H1 (cell line): ENCODE results near the gene DENND11. TPM values are rescaled to one million over a fixed set of nuclear protein-coding genes. Genes with fewer than 3 reads are reported as not detected.

Source experiments
- CTCF ChIA-PET: fragments of 300-600 bp; sonication (Branson Sonifier 250); formaldehyde crosslinking; loops from one replicate; lab custom pipeline; 2021; ENCODE audit not compliant: partially characterized antibody; lab: Charles Lee
- POLR2A ChIA-PET: fragments of 300-600 bp; sonication (Branson Sonifier 250); formaldehyde crosslinking; loops from one replicate; lab custom pipeline; 2021; ENCODE audit warnings: inconsistent platforms; ENCODE audit not compliant: partially characterized antibody; lab: Charles Lee
- DNase-seq, 2 experiments: peaks; one replicate each; pipeline versions ENCODE4 v3.0.0 to v3.0.0-alpha.2; 2010 to 2022; ENCODE audit warnings: low spot score in 2 of 2, low read depth in 1 of 2, mixed read lengths in 1 of 2
- FAIRE-seq: peaks from 2 replicates; lab custom pipeline; 2011; peaks lifted over from hg19 to GRCh38; lab: Jason Lieb, UNC
- H2AFZ ChIP-seq: 2 replicates; pipeline ENCODE4 v1.8.1; 2012; ENCODE audit warnings: low read length, inconsistent platforms
- H2AK5ac ChIP-seq: 2 replicates; pipeline ENCODE4 v1.6.1; 2013; ENCODE audit warnings: low read depth, low read length
- H2BK120ac ChIP-seq: replicated peaks from 2 replicates; pipeline ENCODE3; 2013; ENCODE audit warnings: low read depth, low read length, inconsistent platforms
- H2BK12ac ChIP-seq: 2 replicates; pipeline ENCODE4 v1.6.1; 2013; ENCODE audit warnings: low read depth, low read length
- H2BK15ac ChIP-seq: 2 replicates; pipeline ENCODE4 v1.6.1; 2013; ENCODE audit warnings: low read length
- H2BK20ac ChIP-seq: 2 replicates; pipeline ENCODE4 v1.6.1; 2013; ENCODE audit warnings: low read length
- H2BK5ac ChIP-seq: 2 replicates; pipeline ENCODE4 v1.6.1; 2013; ENCODE audit warnings: low read depth, low read length
- H3K14ac ChIP-seq: 2 replicates; pipeline ENCODE4 v1.6.1; 2013; ENCODE audit warnings: inconsistent platforms; ENCODE audit not compliant: insufficient read length
- H3K18ac ChIP-seq: 2 replicates; pipeline ENCODE4 v1.6.1; 2013; ENCODE audit warnings: low read length; ENCODE audit errors: extremely low read depth
- H3K23ac ChIP-seq: 2 replicates; pipeline ENCODE4 v1.6.1; 2013; ENCODE audit warnings: inconsistent platforms; ENCODE audit not compliant: insufficient read length
- H3K23me2 ChIP-seq: 2 replicates; pipeline ENCODE4 v1.6.1; 2013; ENCODE audit warnings: low read depth, low read length
- H3K27ac ChIP-seq: 2 replicates; pipeline ENCODE4 v1.6.1; 2011; ENCODE audit warnings: low read depth, low read length, inconsistent platforms
- H3K27me3 ChIP-seq, 4 experiments: replicated peaks in 1 of 4; 1 replicate in 1 of 4; 2 replicates in 3 of 4; pipeline versions ENCODE4 v1.6.1 to v1.8.1; 2011 to 2013; ENCODE audit warnings: low read length in 3 of 4, mild to moderate bottlenecking in 3 of 4, inconsistent platforms in 2 of 4, mixed read lengths in 2 of 4, moderate library complexity in 1 of 4; ENCODE audit not compliant: control insufficient read depth in 3 of 4, insufficient read depth in 3 of 4; ENCODE audit errors: extremely low read depth in 1 of 4
- H3K36me3 ChIP-seq, 4 experiments: 2 replicates each; pipeline versions ENCODE4 v1.6.1 to v1.8.1; 2011 to 2013; ENCODE audit warnings: mild to moderate bottlenecking in 4 of 4, low read length in 3 of 4, moderate library complexity in 2 of 4, control low read depth in 1 of 4, inconsistent platforms in 1 of 4; ENCODE audit not compliant: insufficient read depth in 4 of 4, control insufficient read depth in 2 of 4
- H3K4ac ChIP-seq: replicated peaks from 2 replicates; pipeline ENCODE3; 2013; ENCODE audit warnings: low read length, low read depth, mixed read lengths, inconsistent platforms; ENCODE audit not compliant: insufficient read length
- H3K4me1 ChIP-seq, 4 experiments: replicated peaks in 1 of 4; 1 replicate in 1 of 4; 2 replicates in 3 of 4; pipeline versions ENCODE4 v1.6.1 to v1.8.1; 2011 to 2013; ENCODE audit warnings: low read length in 3 of 4, inconsistent platforms in 2 of 4, mixed read lengths in 1 of 4; ENCODE audit not compliant: insufficient read depth in 4 of 4, control insufficient read depth in 3 of 4
- H3K4me2 ChIP-seq, 2 experiments: 2 replicates each; pipeline versions ENCODE4 v1.6.1 to v1.8.1; 2011 to 2013; ENCODE audit warnings: low read depth in 2 of 2, low read length in 2 of 2, control low read depth in 1 of 2, inconsistent platforms in 1 of 2, mild to moderate bottlenecking in 1 of 2; ENCODE audit not compliant: insufficient read depth in 1 of 2
- H3K4me3 ChIP-seq, 4 experiments: fragments of 200-600, 300-600 bp in 1 of 4; sonication (generic), shearing (Covaris generic), sonication (Bioruptor Twin) in 1 of 4; 2 replicates each; pipeline versions ENCODE4 v1.5.1 to v1.8.1; 2011 to 2016; ENCODE audit warnings: low read length in 4 of 4, low read depth in 3 of 4, control low read depth in 2 of 4, inconsistent platforms in 2 of 4, mild to moderate bottlenecking in 2 of 4, mixed read lengths in 1 of 4, moderate library complexity in 1 of 4; ENCODE audit not compliant: insufficient read depth in 2 of 4; ENCODE audit errors: extremely low read depth in 1 of 4
- H3K56ac ChIP-seq: replicated peaks from 2 replicates; pipeline ENCODE3; 2013; ENCODE audit warnings: low read depth, mild to moderate bottlenecking, mixed read lengths, low read length, inconsistent platforms; ENCODE audit not compliant: insufficient read length
- H3K79me1 ChIP-seq: 2 replicates; pipeline ENCODE4 v1.6.1; 2013; ENCODE audit warnings: low read depth, low read length, control low read depth
- H3K79me2 ChIP-seq, 2 experiments: 2 replicates each; pipeline versions ENCODE4 v1.6.1 to v1.8.1; 2012 to 2013; ENCODE audit warnings: low read length in 2 of 2, mild to moderate bottlenecking in 2 of 2, inconsistent platforms in 1 of 2; ENCODE audit not compliant: insufficient read depth in 2 of 2, control insufficient read depth in 1 of 2
- H3K9ac ChIP-seq, 4 experiments: replicated peaks in 1 of 4; 1 replicate in 1 of 4; 2 replicates in 3 of 4; pipeline versions ENCODE4 v1.6.1 to v1.8.1; 2011 to 2013; ENCODE audit warnings: low read depth in 3 of 4, low read length in 3 of 4, control low read depth in 2 of 4, mild to moderate bottlenecking in 2 of 4, moderate library complexity in 2 of 4, inconsistent platforms in 1 of 4; ENCODE audit errors: extremely low read depth in 1 of 4
- H3K9me3 ChIP-seq, 2 experiments: 2 replicates each; pipeline versions ENCODE4 v1.6.1 to v1.8.1; 2012 to 2013; ENCODE audit warnings: mild to moderate bottlenecking in 2 of 2, moderate library complexity in 2 of 2, control low read depth in 1 of 2, inconsistent platforms in 1 of 2, low read depth in 1 of 2, low read length in 1 of 2, mixed read lengths in 1 of 2; ENCODE audit not compliant: insufficient read depth in 2 of 2
- H4K20me1 ChIP-seq, 2 experiments: replicated peaks in 1 of 2; 2 replicates each; pipeline versions ENCODE3 to v1.8.1; 2011 to 2013; ENCODE audit warnings: inconsistent platforms in 2 of 2, low read length in 2 of 2, mild to moderate bottlenecking in 1 of 2; ENCODE audit not compliant: insufficient read depth in 2 of 2, control insufficient read depth in 1 of 2
- H4K5ac ChIP-seq: 2 replicates; pipeline ENCODE4 v1.6.1; 2013; ENCODE audit warnings: low read length, low read depth, mixed read lengths, inconsistent platforms; ENCODE audit not compliant: insufficient read length
- H4K8ac ChIP-seq: 2 replicates; pipeline ENCODE4 v1.8.0; 2013; ENCODE audit warnings: mild to moderate bottlenecking, moderate library complexity, low read length, inconsistent platforms; ENCODE audit not compliant: insufficient read depth; ENCODE audit errors: extremely low read depth
- H4K91ac ChIP-seq: replicated peaks from 2 replicates; pipeline ENCODE3; 2013; ENCODE audit warnings: low read length, mixed read lengths, inconsistent platforms; ENCODE audit not compliant: insufficient read length
- BACH1 ChIP-seq: IDR thresholded peaks from 2 replicates; pipeline ENCODE4 v1.6.1; 2012; ENCODE audit warnings: low read length, improper control_type of control experiment
- BRCA1 ChIP-seq: IDR thresholded peaks from 2 replicates; pipeline ENCODE4 v1.6.1; 2012; ENCODE audit warnings: low read depth, low read length, improper control_type of control experiment
- CBX5 ChIP-seq: fragments of 300-800, 300-1000 bp; sonication (generic); IDR thresholded peaks from 2 replicates; pipeline ENCODE4 v1.7.1; 2016; ENCODE audit warnings: antibody characterized with exemption, low read length, low read depth
- EP300 ChIP-seq, 2 experiments: IDR thresholded peaks; 1 replicate in 1 of 2; 2 replicates in 1 of 2; pipeline ENCODE4 v1.6.1; 2011 to 2012; ENCODE audit warnings: low read depth in 2 of 2, low read length in 2 of 2, mild to moderate bottlenecking in 2 of 2, borderline replicate concordance in 1 of 2, inconsistent platforms in 1 of 2, moderate library complexity in 1 of 2
- EZH2 ChIP-seq: fragments of 200-600 bp; sonication (generic); IDR thresholded peaks from 2 replicates; pipeline ENCODE4 v1.7.1; 2012; ENCODE audit warnings: low read depth, mild to moderate bottlenecking, moderate library complexity, low read length, inconsistent platforms; ENCODE audit not compliant: severe bottlenecking
- FOSL1 ChIP-seq: IDR thresholded peaks from 2 replicates; pipeline ENCODE4 v1.6.1; 2011; ENCODE audit warnings: mild to moderate bottlenecking, low read depth, low read length, moderate library complexity; ENCODE audit not compliant: insufficient read depth
- GTF2F1 ChIP-seq: IDR thresholded peaks from 2 replicates; pipeline ENCODE4 v1.6.1; 2012; ENCODE audit warnings: low read depth, low read length, improper control_type of control experiment, borderline replicate concordance
- MAFK ChIP-seq: IDR thresholded peaks from 2 replicates; pipeline ENCODE4 v1.6.1; 2012; ENCODE audit warnings: low read depth, mild to moderate bottlenecking, improper control_type of control experiment, low read length
- NANOG ChIP-seq: IDR thresholded peaks from 2 replicates; pipeline ENCODE4 v1.6.1; 2011; ENCODE audit warnings: low read length, low read depth, mild to moderate bottlenecking, inconsistent platforms; ENCODE audit not compliant: insufficient read depth, poor library complexity, severe bottlenecking
- PHF8 ChIP-seq: fragments of 200-600 bp; sonication (generic); conservative IDR thresholded peaks from 2 replicates; pipeline ENCODE4 v1.7.1; 2012; ENCODE audit warnings: low read depth, mild to moderate bottlenecking, inconsistent platforms, low read length, moderate library complexity
- POLR2A ChIP-seq, 2 experiments: IDR thresholded peaks; 1 replicate in 1 of 2; 2 replicates in 1 of 2; pipeline ENCODE4 v1.6.1; 2011; ENCODE audit warnings: low read depth in 2 of 2, low read length in 2 of 2, mild to moderate bottlenecking in 2 of 2; ENCODE audit errors: control extremely low read depth in 1 of 2
- SAP30 ChIP-seq: fragments of 300-600 bp; sonication (generic); IDR thresholded peaks from 2 replicates; pipeline ENCODE4 v1.7.1; 2012; ENCODE audit warnings: low read length, moderate library complexity, mild to moderate bottlenecking, inconsistent platforms; ENCODE audit not compliant: insufficient read depth, insufficient replicate concordance
- SIRT6 ChIP-seq: IDR thresholded peaks from one replicate; pipeline ENCODE4 v1.7.1; 2012; ENCODE audit warnings: low read length, inconsistent platforms
- TAF1 ChIP-seq: IDR thresholded peaks from 2 replicates; pipeline ENCODE4 v1.6.1; 2011; ENCODE audit warnings: mild to moderate bottlenecking, low read depth, low read length
- TEAD4 ChIP-seq: IDR thresholded peaks from 2 replicates; pipeline ENCODE4 v1.6.1; 2012; ENCODE audit warnings: low read depth, low read length, inconsistent platforms, mixed read lengths
- WGBS, 2 experiments: shearing (Covaris generic) in 1 of 2; methylation state at CpG; one replicate each; pipeline versions ENCODE4 v1.1.6 to v1.1.7; 2013 to 2015; ENCODE audit warnings: low lambda C conversion rate in 2 of 2, mixed read lengths in 2 of 2, inconsistent platforms in 1 of 2, low coverage in 1 of 2, missing lambda C conversion rate in 1 of 2; ENCODE audit not compliant: insufficient replicate concordance in 2 of 2, insufficient coverage in 1 of 2, insufficient read length in 1 of 2; ENCODE audit errors: extremely low coverage in 1 of 2, missing lambda C conversion rate in 1 of 2; 5-methylcytosine and 5-hydroxymethylcytosine counted together
- polyA plus RNA-seq, 7 experiments: library from polyadenylated mRNA; depleted of rRNA in 3 of 7; stranded (reverse) in 5 of 7; unstranded in 2 of 7; fragments of >200 nt in 5 of 7; fragments of 200-250 nt in 2 of 7; gene quantifications; 1 replicate in 5 of 7; 2 replicates in 1 of 7; 4 replicates in 1 of 7; pipeline versions ENCODE4 v1.2.1 to v1.2.3, GENCODE V29; 2011 to 2013; ENCODE audit warnings: missing spikeins in 2 of 7, mixed read lengths in 2 of 7
- total RNA-seq: library from RNA; stranded (reverse); fragmentation: NEBNext Ultra II Directional; extraction: Animal tissue kit (Norgen Biotek cat#: 25700); gene quantifications from 2 replicates; pipeline ENCODE4 v1.2.1, GENCODE V29; 2021

Gene DENND11
- total and polyA plus RNA-seq, 2 of the 8 experiments (the other 6 are each of a cell fraction or from before 2014, with no cell fraction given), result 8.0 to 26.8 TPM

- Histone ChIP-seq H2BK5ac (no peak overlapping the region), H3K4me3 (no peak overlapping the region), H3K79me1 (no peaks in the 10 kb centered on the region), H2BK20ac (no peak overlapping the region), H3K9me3 (no peaks in the 10 kb centered on the region), H2BK120ac (no peak overlapping the region), H3K23ac (no peak overlapping the region), H2AFZ (no peak overlapping the region), H3K14ac (no peak overlapping the region), H4K5ac (no peak overlapping the region), H3K18ac (no peak overlapping the region), H3K9ac (no peak overlapping the region), H3K27ac (no peak overlapping the region), H3K36me3 (no peaks in the 10 kb centered on the region), H2BK15ac (no peak overlapping the region), H3K4ac (no peak overlapping the region), H3K4me1 (peaks cover 0 to 8% (median 0%) of the 10 kb centered on the region in 4 experiments; a peak in 1 of 7 replicates), H3K4me2 (no peak overlapping the region), H4K91ac (no peak overlapping the region), H3K79me2 (no peaks in the 10 kb centered on the region), H4K8ac (no peak overlapping the region), H4K20me1 (no peaks in the 10 kb centered on the region), H3K56ac (no peak overlapping the region), H2BK12ac (no peak overlapping the region), H2AK5ac (no peak overlapping the region), H3K23me2 (peaks cover 3% of the 10 kb centered on the region; the same call in 1 of the 2 replicates), H3K27me3 (no peaks in the 10 kb centered on the region)
- FAIRE-seq, result no peak
- WGBS, 2 experiments, result 48% methylated on average over 1 of the region's 1 CpG; no CpG with 5 or more reads in 1 of the 2 experiments
- POLR2A ChIA-PET, result interaction anchor here (0.9 to 4.3 kb wide), 5 partner anchors 9 to 24 kb away, joined by 3 to 21 read pairs (median 3); partner anchors contain the start of genes DENND11 and SSBP1
- CTCF ChIA-PET, result interaction anchor here (0.6 to 1.4 kb wide), 6 partner anchors 13 to 638 kb away, joined by 3 to 5 read pairs (median 3); partner anchors contain the start of gene SSBP1
- DNase-seq, result no peak
- TF ChIP-seq FOSL1 (no peak), SAP30 (no peak), GTF2F1 (no peak), PHF8 (no peak), EZH2 (no peak), BRCA1 (no peak), CBX5 (no peak), TAF1 (no peak), TEAD4 (no peak), POLR2A (IDR thresholded peaks at IDR 0.05; ENCODE audit: control extremely low read depth in 1 of 2, low read depth in 2 of 2, low read length in 2 of 2) (no peak), EP300 (IDR thresholded peaks at IDR 0.05; ENCODE audit: borderline replicate concordance in 1 of 2, low read depth in 2 of 2, low read length in 2 of 2) (no peak), BACH1 (no peak), NANOG (no peak), SIRT6 (no peak), MAFK (no peak)
Measured at GRCh38 chr7:141713890-141714289, 11.9 kb upstream of the DENND11 start.
